ENCODE data around the gene OSBPL6.

Gene OSBPL6

DNA sequence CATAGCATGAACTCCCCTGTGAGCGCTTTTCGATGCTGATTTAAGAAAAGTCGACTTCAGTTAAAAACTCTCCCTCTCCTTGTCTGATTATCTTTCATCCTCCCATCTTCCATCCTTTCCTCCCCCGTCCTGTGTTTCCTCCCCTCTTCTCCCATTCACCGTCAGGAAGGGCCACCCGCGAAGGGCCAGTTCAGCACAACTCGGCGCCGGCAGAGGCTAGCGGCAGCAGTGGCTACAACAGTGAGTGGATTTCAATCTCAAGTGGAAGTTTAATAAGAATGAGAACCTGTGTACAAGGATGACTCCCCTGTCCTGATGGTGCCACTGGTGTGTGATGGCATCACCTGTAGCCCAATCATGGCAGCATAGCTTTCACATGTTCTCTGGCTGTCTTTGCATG, 149.8 kb downstream of the OSBPL6 start:
- ChIA-PET POLR2A (no interaction called here), CTCF (interaction anchor here (0.6 kb wide), 1 partner anchor 63 kb away, joined by 3 read pairs; no protein-coding TSS in a partner anchor)
- H3K9me3 ChIP-seq (ENCODE audit: control insufficient read depth, insufficient read depth, low read depth, low read length) = no peaks in the 10 kb centered on the region
- no peak overlapping the region for H3K4me3 ChIP-seq (ENCODE audit: low read depth, low read length)
- H3K36me3 ChIP-seq (ENCODE audit: control insufficient read depth in 2 of 2, insufficient read depth in 1 of 2, low read length in 2 of 2) = peaks cover 5% of the 10 kb centered on the region in 2 experiments; a peak in 2 of 3 replicates
- no peaks in the 10 kb centered on the region for H3K4me1 ChIP-seq (ENCODE audit: control insufficient read depth, insufficient read depth, low read length)
- H3K27ac ChIP-seq (ENCODE audit: extremely low read depth, low read depth, low read length) = no peak overlapping the region
- TF ChIP-seq ELK4 (IDR thresholded peaks at IDR 0.05; ENCODE audit: borderline replicate concordance, low read depth, low read length) (no peak), KLF17 (tag by site-specific recombination; IDR thresholded peaks at IDR 0.05) (no peak), EGR2 (tag by site-specific recombination; IDR thresholded peaks at IDR 0.05; ENCODE audit: low read depth) (no peak), ZNF529 (tag by site-specific recombination; IDR thresholded peaks at IDR 0.05; ENCODE audit: insufficient replicate concordance) (no peak)
- TF ChIP-seq, protein P1, sequence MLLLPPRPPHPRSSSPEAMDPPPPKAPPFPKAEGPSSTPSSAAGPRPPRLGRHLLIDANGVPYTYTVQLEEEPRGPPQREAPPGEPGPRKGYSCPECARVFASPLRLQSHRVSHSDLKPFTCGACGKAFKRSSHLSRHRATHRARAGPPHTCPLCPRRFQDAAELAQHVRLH (tag by site-specific recombination; IDR thresholded peaks at IDR 0.05) = no peak
- TF ChIP-seq, protein P2, sequence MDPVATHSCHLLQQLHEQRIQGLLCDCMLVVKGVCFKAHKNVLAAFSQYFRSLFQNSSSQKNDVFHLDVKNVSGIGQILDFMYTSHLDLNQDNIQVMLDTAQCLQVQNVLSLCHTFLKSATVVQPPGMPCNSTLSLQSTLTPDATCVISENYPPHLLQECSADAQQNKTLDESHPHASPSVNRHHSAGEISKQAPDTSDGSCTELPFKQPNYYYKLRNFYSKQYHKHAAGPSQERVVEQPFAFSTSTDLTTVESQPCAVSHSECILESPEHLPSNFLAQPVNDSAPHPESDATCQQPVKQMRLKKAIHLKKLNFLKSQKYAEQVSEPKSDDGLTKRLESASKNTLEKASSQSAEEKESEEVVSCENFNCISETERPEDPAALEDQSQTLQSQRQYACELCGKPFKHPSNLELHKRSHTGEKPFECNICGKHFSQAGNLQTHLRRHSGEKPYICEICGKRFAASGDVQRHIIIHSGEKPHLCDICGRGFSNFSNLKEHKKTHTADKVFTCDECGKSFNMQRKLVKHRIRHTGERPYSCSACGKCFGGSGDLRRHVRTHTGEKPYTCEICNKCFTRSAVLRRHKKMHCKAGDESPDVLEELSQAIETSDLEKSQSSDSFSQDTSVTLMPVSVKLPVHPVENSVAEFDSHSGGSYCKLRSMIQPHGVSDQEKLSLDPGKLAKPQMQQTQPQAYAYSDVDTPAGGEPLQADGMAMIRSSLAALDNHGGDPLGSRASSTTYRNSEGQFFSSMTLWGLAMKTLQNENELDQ (tag by site-specific recombination; IDR thresholded peaks at IDR 0.05; ENCODE audit: low read depth) = no peak

DNA sequence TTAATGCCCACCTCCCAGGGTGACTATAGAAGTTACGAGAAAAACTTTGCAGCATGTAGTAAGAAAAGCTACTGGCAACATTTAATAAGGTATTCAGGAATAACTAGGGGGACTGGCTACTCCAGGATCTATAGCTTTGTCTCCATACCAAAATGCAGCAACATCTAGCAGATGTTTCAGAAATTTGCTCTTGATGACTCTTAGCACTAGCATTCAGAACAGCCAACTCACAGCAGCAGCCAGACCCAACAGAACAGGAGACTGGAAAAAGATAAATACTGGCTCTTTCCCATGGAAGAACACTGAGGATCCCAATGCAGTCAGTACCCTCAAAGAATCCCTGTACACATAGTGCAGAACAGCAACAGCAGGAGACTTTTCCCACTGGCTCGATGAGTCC, 151.6 kb downstream of the OSBPL6 start:
- ChIA-PET CTCF (no interaction called here), POLR2A (no interaction called here)
- Histone ChIP-seq H3K9me3 (ENCODE audit: control insufficient read depth, insufficient read depth, low read depth, low read length) (no peaks in the 10 kb centered on the region), H3K4me3 (ENCODE audit: low read depth, low read length) (no peak overlapping the region), H3K4me1 (ENCODE audit: control insufficient read depth, insufficient read depth, low read length) (no peaks in the 10 kb centered on the region), H3K27ac (ENCODE audit: extremely low read depth, low read depth, low read length) (no peak overlapping the region), H3K36me3 (ENCODE audit: control insufficient read depth in 2 of 2, insufficient read depth in 1 of 2, low read length in 2 of 2) (peaks cover 0 to 13% of the 10 kb centered on the region in 2 experiments; a peak in 1 of 3 replicates)
- TF ChIP-seq ZNF248 (tag by site-specific recombination; IDR thresholded peaks at IDR 0.05) (no peak), ZNF645 (tag by site-specific recombination; IDR thresholded peaks at IDR 0.05) (no peak), ZNF530 (tag by site-specific recombination; IDR thresholded peaks at IDR 0.05; ENCODE audit: low read depth) (no peak), GLI4 (tag by site-specific recombination; IDR thresholded peaks at IDR 0.05) (no peak), ZBTB7A (tag by site-specific recombination; IDR thresholded peaks at IDR 0.05; ENCODE audit: low read depth) (no peak), ZNF311 (tag by site-specific recombination; IDR thresholded peaks at IDR 0.05; ENCODE audit: borderline replicate concordance) (no peak), ZNF350 (tag by site-specific recombination; IDR thresholded peaks at IDR 0.05) (no peak), ZNF175 (tag by site-specific recombination; IDR thresholded peaks at IDR 0.05) (no peak), ZNF600 (tag by site-specific recombination; IDR thresholded peaks at IDR 0.05) (no peak), ZSCAN5A (tag by site-specific recombination; IDR thresholded peaks at IDR 0.05) (no peak), KLF8 (tag by site-specific recombination; IDR thresholded peaks at IDR 0.05) (no peak)
- TF ChIP-seq, protein P3, sequence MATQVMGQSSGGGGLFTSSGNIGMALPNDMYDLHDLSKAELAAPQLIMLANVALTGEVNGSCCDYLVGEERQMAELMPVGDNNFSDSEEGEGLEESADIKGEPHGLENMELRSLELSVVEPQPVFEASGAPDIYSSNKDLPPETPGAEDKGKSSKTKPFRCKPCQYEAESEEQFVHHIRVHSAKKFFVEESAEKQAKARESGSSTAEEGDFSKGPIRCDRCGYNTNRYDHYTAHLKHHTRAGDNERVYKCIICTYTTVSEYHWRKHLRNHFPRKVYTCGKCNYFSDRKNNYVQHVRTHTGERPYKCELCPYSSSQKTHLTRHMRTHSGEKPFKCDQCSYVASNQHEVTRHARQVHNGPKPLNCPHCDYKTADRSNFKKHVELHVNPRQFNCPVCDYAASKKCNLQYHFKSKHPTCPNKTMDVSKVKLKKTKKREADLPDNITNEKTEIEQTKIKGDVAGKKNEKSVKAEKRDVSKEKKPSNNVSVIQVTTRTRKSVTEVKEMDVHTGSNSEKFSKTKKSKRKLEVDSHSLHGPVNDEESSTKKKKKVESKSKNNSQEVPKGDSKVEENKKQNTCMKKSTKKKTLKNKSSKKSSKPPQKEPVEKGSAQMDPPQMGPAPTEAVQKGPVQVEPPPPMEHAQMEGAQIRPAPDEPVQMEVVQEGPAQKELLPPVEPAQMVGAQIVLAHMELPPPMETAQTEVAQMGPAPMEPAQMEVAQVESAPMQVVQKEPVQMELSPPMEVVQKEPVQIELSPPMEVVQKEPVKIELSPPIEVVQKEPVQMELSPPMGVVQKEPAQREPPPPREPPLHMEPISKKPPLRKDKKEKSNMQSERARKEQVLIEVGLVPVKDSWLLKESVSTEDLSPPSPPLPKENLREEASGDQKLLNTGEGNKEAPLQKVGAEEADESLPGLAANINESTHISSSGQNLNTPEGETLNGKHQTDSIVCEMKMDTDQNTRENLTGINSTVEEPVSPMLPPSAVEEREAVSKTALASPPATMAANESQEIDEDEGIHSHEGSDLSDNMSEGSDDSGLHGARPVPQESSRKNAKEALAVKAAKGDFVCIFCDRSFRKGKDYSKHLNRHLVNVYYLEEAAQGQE (tag by site-specific recombination; IDR thresholded peaks at IDR 0.05) = no peak
- TF ChIP-seq, protein P4, sequence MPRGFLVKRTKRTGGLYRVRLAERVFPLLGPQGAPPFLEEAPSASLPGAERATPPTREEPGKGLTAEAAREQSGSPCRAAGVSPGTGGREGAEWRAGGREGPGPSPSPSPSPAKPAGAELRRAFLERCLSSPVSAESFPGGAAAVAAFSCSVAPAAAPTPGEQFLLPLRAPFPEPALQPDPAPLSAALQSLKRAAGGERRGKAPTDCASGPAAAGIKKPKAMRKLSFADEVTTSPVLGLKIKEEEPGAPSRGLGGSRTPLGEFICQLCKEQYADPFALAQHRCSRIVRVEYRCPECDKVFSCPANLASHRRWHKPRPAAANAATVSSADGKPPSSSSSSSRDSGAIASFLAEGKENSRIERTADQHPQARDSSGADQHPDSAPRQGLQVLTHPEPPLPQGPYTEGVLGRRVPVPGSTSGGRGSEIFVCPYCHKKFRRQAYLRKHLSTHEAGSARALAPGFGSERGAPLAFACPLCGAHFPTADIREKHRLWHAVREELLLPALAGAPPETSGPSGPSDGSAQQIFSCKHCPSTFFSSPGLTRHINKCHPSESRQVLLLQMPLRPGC (tag by site-specific recombination; IDR thresholded peaks at IDR 0.05) = no peak
- TF ChIP-seq, protein P5, sequence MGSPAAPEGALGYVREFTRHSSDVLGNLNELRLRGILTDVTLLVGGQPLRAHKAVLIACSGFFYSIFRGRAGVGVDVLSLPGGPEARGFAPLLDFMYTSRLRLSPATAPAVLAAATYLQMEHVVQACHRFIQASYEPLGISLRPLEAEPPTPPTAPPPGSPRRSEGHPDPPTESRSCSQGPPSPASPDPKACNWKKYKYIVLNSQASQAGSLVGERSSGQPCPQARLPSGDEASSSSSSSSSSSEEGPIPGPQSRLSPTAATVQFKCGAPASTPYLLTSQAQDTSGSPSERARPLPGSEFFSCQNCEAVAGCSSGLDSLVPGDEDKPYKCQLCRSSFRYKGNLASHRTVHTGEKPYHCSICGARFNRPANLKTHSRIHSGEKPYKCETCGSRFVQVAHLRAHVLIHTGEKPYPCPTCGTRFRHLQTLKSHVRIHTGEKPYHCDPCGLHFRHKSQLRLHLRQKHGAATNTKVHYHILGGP (tag by site-specific recombination; IDR thresholded peaks at IDR 0.05) = no peak

All from HEK293 (cell line).